ENCODE measurements around the gene DNAH3.

GRCh38 chr16:21162661-21163151, 12.1 kb upstream of the DNAH3 start:
- no peak for TF ChIP-seq CTCF (IDR thresholded peaks at IDR 0.05; ENCODE audit: low read depth, low read length)
- TF ChIP-seq EZH2phosphoT487 (IDR thresholded peaks at IDR 0.05; ENCODE audit: low read depth), result no peak
